Measurements from ENCODE around the gene ALDH1A2.
A peak's percentile ranks its signal among the peaks of the same experiment; 100 is the strongest.
"Not testable (repeated sequence)": the region's sequence is repeated elsewhere in the genome, so short reads cannot be mapped to it uniquely, and the experiment has no call there.

The ALDH1A2 gene

DNA sequence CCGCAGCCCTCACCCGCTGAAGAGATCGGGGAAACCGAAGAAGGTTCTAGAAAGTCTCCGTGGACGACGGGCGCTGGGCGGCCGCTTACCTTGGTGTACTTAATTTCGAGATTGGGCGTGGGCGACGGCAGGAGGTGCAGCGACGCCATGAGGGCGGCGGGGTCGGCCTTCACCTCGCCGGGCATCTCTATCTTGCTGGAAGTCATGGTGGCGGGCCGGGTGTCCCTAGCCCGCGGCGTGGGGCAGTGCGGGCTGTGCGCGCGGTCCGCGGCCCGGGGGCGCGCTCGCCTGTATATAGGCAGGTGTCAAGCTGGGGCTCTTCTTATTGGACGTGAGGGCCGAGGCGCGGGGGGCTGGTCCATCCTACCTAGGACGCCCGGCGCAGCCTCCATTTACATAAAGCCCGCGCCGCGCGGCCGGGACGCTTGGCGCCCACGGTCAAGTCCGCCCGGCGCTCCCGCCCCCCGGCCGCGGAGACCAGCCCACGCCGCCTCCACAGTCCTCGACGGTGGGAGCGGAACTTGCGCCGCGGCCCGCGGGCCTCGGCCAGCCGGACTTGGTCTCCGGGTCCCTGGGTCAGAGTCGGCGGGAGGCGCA lies at the start of gene ALDH1A2:
Gene ALDH1A2, minus strand, starts transcription at position 267 of the 597 bp plus-strand sequence. Its CDS starts 61 bp downstream, at position 206.
- DNase-seq, result no peak

DNA sequence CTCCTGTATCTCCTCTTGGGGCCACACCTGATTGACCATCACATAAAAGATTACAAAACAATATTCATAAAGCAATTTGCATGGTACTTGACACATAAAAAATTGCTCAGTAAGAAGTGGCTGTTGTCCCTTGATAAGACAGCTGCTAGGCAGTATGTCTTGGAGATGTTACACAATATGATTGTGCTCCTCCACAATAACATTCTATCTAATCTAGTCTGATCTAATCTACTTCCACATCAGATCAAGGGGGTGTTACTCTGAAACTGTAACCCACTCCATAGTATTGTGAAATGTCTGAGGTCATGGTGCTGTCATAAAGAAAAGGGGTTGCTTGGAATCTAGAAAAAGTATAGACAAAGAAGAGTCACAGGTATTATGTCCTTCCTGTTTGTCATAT lies 49.3 kb upstream of the ALDH1A2 start:
- no peak for DNase-seq

DNA sequence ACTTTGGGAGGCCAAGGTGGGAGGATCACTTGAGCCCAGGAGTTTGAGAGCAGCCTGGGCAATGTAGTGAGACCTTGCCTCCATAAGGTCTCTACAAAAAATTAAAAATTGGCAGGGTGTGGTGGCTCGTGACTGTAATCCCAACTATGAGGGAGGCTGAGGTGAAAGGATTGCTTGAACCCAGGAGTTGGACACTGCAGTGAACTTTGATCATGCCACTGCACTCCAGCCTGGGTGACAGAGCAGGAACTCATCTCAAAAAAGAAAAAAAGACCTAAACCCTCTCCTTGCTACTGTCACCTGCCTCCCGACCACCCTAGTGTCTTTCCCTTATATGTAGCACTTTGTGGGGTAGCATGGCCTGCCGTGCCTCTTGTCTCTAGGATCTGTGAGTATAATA lies 48.9 kb upstream of the ALDH1A2 start:
- no peak for DNase-seq

DNA sequence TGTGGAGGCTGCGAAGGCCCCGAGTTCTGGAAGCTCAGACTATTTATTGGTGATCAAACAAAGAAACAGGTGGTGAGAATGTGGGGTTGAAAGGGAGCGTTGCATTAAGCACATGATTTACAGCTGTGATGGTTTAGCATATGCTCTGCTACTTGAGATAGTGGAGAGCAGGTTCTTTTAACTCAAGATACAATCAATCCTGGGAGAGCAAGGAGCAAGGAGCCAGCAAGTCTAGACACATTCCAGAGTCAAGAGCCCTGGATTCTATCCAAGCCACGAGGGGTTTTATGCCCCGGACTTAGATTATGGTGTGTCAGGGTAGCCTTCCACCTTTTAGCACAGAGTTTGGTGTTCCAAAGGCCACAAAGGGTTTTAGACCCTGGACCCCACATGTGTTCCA lies 47.8 kb upstream of the ALDH1A2 start:
- not testable (repeated sequence) for DNase-seq

DNA sequence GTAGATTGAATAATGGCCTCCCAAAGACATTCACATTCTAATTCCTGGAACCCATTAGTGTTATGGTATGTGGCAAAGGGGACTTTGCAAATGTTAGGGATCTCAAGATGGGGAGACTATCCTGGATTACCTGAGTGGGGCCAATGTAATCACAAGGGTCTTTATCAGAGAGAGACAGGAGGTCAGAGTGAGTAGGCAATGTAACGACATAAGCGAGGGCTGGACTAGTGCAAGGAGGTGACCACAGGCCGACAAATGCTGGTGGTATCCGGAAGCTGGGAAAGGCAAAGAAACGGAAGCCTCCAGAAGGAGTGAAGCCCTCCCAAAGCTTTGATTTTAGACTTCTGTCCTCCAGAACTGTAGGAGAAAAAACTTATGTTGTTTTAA lies 46.2 kb upstream of the ALDH1A2 start:
- DNase-seq, result no peak

DNA sequence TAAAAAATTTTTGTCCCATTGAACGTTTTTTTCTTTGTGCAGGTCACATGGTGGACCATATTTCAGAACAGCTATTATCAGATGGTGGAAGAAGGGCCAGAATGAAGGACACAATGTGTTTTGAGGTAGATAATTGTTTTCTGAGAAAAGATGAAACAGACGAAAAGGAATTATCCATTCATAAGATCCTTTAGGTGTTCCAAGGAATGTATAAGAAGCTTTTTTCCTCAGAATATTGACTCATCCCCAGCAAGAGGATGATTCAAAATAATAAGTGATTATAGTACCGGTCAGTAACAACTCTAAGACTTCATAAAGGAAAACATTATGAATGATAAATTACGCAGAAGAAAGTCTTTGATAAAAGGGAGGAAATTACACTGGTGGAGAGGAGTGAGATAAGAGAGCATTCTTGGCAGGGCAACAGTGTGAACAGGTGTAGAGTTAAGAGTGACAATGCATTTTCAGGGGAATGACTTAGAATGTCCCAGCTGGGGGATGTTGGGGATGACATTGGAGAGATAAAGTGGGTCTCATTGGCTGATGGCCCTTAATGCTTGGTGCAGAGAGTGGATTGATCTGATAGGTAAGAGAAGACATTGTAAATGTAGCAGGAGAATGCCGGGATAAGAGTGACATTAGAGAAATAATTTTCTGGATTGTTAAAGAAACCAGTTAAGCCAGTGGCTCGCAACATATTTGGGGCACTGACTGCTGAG lies 45.6 kb upstream of the ALDH1A2 start:
- no peak for DNase-seq

DNA sequence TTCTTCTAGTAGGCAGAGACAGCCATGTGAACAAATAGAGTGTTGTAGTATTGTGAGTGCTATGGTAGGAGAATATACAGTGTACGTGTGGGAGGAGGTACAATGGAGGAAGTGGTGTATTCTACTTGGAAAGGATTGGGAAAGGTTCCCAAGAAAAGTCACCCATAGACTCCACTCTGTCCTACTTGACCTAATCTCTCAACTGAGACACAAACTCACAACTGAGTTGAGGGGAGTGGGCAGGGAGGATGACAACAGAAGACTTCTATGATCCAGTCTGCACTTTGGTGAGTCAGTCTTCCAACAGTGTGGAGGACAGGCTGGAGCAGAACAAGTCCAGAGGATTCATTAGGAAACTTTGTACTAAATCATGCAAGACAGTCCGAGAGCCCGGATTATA lies 43.9 kb upstream of the ALDH1A2 start:
- DNase-seq, result no peak

DNA sequence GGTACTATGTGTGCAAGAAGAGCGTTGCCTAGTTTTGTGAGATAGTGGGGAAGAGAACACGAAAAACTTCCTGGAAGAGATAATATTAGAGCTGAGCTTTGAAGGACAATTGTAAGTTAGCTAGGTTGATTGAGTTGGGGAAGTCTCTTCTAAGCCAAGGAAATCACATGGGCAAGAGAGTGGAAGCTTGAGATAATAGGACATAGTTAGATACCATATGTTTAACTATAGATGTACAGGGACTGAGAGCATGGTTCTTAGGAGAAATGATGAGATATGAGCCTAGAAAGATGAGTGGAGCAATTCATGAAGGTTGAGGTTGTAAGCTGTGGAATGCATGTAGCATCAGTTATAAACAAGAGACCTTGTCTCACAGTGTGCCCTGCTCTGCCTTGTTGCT lies 42.6 kb upstream of the ALDH1A2 start:
- DNase-seq, result no peak

DNA sequence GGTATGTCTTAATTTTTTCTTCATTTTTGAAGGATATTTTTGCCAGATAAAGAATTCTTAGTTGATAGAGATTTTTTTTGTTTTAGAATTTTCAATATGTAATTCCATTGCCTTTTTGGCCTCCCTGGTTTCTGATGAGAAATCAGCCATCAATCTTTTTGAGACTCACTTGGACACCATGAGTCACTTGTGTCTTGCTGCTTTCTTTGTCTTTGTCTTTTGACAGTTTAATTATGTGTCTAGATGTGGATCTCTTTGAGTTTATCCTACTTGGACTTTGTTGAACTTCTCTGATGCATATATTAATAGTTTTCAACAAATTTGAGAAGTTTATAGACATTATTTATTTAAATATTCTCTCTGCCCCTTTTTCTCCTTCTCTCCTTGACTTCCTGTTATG lies 38.0 kb upstream of the ALDH1A2 start:
- DNase-seq, result no peak

DNA sequence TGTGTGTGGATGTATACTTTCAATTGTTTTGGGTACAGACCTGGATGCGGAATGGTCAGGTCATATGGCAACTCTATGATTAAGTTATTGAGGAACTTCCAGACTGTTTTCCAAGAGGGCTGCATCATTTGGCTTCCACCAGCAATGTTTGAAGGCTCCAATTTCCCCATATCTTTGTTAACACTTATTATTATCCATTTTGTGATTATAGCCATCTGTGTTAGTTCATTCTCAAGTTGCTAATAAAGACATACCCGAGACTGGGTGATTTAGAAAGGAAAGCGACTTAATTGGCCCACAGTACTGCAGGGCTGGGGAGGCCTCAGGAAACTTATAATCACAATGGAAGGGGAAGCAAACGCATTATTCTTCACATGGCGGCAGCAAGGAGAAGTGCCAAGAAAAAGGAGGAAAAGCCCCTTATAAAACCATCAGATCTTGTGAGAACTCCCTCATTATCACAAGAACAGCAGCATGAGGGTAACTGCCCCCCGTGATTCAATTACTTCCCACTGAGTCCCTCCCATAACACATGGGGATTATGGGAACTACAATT lies 31.1 kb upstream of the ALDH1A2 start:
- DNase-seq, result no peak

DNA sequence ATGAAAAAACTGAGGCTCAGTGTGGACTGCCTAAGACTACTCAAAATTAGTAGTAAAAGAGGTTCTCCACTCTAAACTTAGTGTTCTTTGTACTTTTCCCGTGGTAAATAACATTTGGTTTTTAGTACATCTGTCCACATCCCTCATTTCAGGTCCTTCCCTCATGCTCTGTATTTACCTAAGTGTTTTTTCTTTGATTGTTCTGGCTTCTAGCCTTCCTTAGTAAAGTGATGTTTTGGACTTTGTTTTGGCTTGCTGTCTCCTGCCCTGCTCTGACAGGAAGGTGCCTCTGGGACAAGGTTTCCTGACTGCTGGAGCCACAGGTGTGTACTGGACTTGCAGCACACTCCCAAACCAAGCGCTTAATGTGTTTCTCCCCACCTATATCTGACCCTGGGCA lies 29.9 kb upstream of the ALDH1A2 start:
- DNase-seq, result no peak

DNA sequence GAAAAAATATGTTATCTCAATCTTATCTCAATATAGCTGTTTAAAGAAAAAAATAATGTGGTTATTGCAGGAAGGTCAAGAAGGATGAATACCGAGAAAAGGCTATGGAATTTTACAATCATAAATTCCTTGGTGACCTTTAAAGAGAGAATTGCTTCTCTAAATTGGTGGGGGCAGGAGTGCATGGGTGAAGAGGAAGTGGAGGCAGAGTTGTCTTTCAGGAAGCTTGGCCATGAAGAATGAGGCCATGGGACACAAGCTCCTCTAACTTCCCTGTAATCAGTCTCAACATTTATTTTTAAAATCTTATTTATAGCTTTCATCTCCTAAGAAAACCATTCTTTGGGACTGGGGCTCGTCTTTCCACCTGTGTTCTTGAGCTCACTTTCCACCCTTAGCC lies 22.4 kb upstream of the ALDH1A2 start:
- DNase-seq, result no peak

DNA sequence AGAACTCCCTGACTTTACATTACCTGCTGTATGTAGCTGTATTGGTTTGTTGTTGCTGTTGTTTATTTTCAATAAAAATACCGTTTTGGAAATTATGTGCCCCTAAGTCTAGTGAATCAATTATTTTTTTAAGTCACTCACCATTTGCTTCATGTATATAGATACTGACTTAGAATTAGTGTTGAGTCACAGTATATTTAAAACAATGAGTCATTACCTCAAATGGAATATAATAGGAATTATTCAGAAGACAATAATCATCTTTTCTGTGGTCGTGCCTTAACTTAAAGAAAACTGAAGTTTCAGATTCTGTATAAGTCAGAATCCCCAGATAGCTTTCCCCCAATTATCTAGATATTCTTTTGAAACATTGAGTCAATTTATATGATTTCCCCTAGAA lies 21.0 kb upstream of the ALDH1A2 start:
- DNase-seq, result no peak

DNA sequence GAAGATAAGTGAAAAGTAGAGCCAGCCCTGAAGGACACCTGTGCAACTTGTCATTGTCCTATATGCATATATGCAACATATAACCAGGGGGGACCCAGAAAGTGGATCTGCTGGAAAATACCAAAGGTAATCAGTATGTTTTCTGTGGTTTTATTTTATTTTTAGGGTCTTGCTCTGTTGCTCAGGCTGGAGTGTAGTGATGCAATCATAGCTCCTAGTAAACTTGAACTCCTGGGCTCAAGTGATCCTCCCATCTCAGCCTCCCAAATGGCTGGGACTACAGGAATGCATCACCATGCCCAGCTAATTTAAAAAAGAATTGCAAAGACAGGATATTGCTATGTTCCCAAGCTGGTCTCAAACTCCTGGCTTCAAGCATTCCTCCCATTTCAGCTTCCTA lies 18.0 kb upstream of the ALDH1A2 start:
- no peak for DNase-seq

DNA sequence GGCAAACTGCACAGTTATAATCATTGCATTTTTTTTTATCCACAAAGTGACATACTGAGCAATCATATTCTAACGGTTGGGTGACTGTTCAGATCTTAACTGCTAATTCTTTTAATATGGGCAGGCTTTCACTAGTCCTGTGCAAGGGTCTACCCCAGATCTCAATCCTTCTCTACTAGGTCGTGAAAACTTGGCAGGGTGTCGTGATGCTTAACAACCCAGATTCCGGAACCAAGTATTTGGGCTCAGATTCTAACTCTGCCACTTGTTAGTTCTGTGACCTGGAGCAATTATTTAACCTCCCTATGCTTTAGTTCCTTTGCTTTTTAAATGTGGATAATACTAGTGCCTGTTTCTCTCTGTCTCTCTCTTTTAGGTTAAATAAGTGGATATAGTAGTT lies 16.4 kb upstream of the ALDH1A2 start:
- DNase-seq, result no peak

DNA sequence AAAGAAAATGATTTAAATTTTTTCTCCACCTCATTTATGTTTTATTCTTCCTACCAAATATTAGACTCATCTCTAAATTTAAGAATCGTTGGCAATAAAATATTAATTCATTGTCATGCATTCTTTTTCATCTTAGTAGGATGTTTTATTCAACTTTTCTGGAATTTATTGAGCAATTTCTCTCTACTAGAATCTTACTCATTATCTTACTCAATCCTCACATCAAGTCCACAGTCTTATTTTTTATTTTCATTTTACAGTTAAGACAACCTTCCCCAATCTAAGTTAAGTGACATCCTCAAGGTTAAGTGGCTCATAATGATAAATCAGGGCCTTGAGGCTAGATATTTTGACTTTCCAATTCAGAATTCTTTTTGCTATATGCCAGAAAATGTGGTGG lies 15.9 kb upstream of the ALDH1A2 start:
- no peak for DNase-seq

DNA sequence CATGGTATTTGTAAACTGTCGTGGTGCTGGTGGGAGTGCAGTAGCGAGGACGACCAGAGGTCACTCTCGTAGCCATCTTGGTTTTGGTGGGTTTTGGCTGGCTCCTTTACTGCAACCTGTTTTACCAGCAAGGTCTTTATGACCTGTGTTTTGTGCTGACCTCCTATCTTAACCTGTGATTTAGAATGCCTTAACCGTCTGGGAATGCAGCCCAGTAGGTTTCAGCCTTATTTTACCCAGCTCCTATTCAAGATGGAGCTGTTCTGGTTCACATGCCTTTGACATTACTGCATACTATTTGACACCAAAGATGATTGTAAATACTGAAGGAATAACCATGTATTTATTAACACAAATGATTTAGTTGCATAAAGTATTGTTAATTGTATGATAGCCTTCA lies 15.4 kb upstream of the ALDH1A2 start:
- DNase-seq, result not testable (repeated sequence)

DNA sequence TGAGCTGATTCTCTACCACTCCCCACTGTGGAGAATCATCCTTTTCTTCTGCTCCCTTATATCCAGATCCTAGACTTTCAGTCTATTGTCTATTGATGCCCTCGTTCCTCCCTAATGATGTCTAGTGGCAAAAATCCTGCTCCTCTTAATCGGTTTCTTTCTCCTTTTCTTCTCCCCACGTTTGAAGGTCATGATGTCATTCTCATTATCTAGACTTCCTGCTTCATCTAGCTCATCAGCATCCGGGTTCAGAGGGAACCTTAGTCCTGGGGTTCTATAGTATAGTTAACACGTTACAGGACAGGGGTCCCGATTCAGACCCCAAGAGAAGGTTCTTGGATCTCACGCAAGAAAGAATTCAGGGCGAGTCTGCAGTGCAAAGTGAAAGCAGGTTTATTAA lies 14.9 kb upstream of the ALDH1A2 start:
- no peak for DNase-seq

DNA sequence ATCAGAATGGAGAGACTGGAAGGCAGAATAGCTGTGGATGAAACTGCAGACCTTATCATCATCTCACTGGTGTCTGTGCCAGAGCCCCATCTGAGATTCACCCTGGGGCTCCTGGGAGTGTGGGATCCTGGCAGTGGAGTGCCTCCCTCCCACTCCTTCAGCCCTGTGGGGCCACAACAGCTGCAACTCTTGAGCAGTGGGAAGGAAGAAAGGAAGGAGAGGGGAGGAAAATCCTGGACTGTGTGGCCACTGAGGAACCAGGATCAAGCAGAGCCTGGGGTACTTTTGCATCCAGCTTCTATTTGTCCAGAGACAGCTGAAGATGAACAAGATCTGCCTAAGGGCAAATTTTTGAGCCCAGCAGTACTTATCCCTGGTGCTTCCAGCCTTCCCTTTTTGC lies 13.1 kb upstream of the ALDH1A2 start:
- no peak for DNase-seq

DNA sequence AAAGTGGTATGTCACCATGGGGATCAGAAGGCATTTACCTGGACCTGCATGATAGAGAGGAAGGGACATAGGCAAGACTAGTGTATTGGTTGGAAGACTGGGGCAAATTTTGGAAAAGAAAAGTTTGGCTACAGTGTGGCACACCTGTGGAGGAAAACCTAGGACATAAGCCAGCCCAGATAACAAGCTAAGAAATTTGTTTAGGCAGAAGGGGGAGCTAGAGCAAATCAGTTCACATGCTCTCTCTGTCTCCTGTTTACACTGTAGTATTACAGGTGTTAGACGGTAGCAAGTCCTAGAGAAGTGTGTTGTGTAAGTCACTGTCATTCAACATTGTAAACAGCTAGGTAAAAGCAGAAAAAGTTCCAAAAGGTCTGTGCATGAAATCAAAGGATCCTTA lies 11.9 kb upstream of the ALDH1A2 start:
- no peak for DNase-seq

DNA sequence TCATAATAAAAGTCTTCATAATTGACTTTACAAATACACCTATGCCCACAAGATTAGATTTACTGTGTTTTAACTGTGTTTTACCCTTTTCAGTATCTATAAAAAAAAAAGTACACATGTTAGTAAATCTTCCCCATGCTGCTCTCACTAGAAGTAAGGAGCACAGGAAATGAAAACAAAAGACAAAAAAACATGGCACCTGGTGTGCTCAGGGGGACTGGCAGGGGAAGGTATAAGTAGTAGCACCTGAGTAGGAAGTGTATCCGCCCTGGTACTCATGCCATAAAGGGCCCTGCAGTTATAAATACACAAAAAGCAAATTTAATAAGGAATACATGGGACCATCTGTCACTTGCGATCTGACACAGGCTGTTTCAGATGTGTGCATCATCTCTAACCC lies 8.9 kb upstream of the ALDH1A2 start:
- DNase-seq, result no peak

DNA sequence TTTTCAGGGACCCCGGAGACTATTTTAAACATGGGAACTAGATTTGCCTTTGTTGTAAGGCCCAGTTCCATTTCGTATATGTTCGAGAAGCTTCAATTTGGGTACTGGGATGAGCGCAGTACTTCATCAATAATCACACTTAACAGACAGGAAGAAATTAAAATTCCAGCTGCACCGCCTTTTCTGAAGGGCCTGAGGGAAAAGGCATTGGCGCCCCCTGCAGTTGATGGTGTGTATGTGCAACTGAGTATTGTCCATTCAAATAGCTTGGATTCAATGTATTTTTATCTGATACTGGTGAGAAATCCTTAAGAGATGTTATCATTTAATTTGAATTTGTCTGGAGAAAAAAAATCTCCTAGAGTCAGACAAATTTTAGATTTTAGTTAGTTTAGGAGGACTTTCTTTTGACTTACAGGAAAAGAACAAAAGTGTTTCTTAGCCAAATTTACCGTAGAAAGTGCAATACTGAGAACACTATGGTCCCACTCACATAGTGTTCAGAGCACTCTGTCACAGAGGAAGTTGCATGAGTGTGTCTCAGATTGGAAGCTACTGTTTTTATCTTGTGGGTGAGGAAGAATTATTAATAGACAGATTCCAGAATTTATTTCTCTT lies 5.4 kb upstream of the ALDH1A2 start:
- peak; percentile 61 for DNase-seq

DNA sequence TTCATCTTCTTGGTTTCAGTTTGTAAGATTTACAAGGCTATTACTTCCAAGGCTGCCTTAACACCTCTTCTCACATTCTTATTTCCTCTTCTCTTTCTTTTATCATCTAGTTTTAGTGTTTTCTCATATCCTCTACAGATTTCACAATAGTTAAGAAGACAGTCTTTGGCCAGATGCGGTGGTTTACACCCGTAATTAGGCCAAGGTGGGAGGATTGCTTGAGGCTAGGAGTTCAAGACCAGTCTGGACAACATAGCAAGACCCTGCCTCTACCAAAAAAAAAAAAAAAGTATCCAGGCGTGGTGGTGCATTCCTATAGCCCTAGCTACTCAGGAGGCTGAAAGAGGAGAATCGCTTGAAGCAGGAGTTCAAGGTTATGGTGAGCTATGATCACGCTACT lies 3.5 kb upstream of the ALDH1A2 start:
- no peak for DNase-seq
